Esophagus muscularis mucosa (tissue), 4 donors: ENCODE results near the gene HERC4. TPM values are rescaled to one million over a fixed set of nuclear protein-coding genes. Genes with fewer than 3 reads are reported as not detected.

Experiments
- DNase-seq: peaks from one replicate; pipeline ENCODE4 v3.0.0-alpha.2; 2017; ENCODE audit errors: extremely low spot score
- H3K27ac ChIP-seq, 4 donors: fragments of 200-600 bp; sonication (generic); replicated peaks in 1 of 4; 1 replicate in 3 of 4; 2 replicates in 1 of 4; pipeline ENCODE4 v1.5.1; 2016 to 2019; ENCODE audit warnings: mild to moderate bottlenecking in 1 of 4
- H3K27me3 ChIP-seq, 4 donors: fragments of 200-600 bp; sonication (generic); one replicate each; pipeline versions ENCODE4 v1.5.1 to v1.6.0; 2016 to 2019
- H3K36me3 ChIP-seq, 4 donors: fragments of 200-600 bp; sonication (generic); one replicate each; pipeline ENCODE4 v1.5.1; 2016 to 2019
- H3K4me1 ChIP-seq, 4 donors: fragments of 200-600 bp; sonication (generic); one replicate each; pipeline ENCODE4 v1.5.1; 2016 to 2019
- H3K4me3 ChIP-seq, 4 donors: fragments of 200-600 bp; sonication (generic); 1 replicate in 2 of 4; 2 replicates in 2 of 4; pipeline ENCODE4 v1.5.1; 2016 to 2019; ENCODE audit warnings: mild to moderate bottlenecking in 4 of 4, moderate library complexity in 1 of 4
- H3K9me3 ChIP-seq, 4 donors: fragments of 200-600 bp; sonication (generic); 1 replicate in 3 of 4; 2 replicates in 1 of 4; pipeline ENCODE4 v1.5.1; 2016 to 2019
- EP300 ChIP-seq: sonication (generic); formaldehyde crosslinking; IDR thresholded peaks from one replicate; pipeline ENCODE4 v1.6.1; 2017; ENCODE audit warnings: antibody characterized with exemption
- POLR2A ChIP-seq: fragments of 450-650 bp; IDR thresholded peaks from one replicate; pipeline ENCODE4 v1.6.1; 2017; ENCODE audit warnings: antibody characterized with exemption, moderate library complexity, mild to moderate bottlenecking, low read depth
- POLR2AphosphoS5 ChIP-seq, 2 donors: sonication (generic); formaldehyde crosslinking; IDR thresholded peaks; one replicate each; pipeline ENCODE4 v1.6.1; 2017; ENCODE audit warnings: antibody characterized with exemption in 2 of 2
- WGBS: methylation state at CpG from one replicate; pipeline ENCODE4 v1.1.5; 2018; 5-methylcytosine and 5-hydroxymethylcytosine counted together
- intact Hi-C: fragments of 100-400 bp; cut with DNase I; formaldehyde crosslinking; loops from one replicate; pipeline ENCODE4 v1.15.1; 2023
- total RNA-seq, 4 donors: library from RNA; depleted of rRNA; stranded (reverse); fragments of >200 nt; gene quantifications; one replicate each; pipeline versions ENCODE4 v1.1.0 to v1.2.1, GENCODE V29; 2016
- TF ChIP-seq, protein P1 (sequence below), 3 experiments: fragments of 200-600 bp in 2 of 3; fragments of 450-650 bp in 1 of 3; sonication (generic) in 2 of 3; IDR thresholded peaks; one replicate each; pipeline ENCODE4 v1.5.1; 2017 to 2019; ENCODE audit warnings: antibody characterized with exemption in 3 of 3, mild to moderate bottlenecking in 2 of 3, moderate library complexity in 1 of 3

HERC4 gene
- total RNA-seq, 4 donors from 2014 or later, result 24.9 to 42.4 (median 30.1) TPM

DNA sequence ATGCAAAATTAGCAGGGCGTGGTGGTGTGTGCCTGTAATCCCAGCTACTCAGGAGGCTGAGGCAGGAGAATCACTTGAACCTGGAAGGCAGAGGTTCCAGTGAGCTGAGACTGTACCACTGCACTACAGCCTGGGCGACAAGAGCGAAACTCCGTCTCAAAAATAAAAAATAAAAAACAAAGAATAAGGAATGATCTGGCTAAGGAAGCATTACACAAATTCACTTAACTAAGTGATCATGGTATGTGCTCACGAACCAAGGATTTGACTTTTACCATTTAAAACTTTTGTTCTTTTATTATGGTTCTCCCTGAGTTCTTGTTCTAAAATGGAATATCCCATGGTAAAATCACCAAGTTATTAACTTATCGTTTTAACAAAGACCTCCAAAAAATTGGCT lies 119.5 kb downstream of the HERC4 start:
- TF ChIP-seq POLR2AphosphoS5 (IDR thresholded peaks at IDR 0.05) (no peak), EP300 (no peak), POLR2A (no peak)
- TF ChIP-seq, protein P1, sequence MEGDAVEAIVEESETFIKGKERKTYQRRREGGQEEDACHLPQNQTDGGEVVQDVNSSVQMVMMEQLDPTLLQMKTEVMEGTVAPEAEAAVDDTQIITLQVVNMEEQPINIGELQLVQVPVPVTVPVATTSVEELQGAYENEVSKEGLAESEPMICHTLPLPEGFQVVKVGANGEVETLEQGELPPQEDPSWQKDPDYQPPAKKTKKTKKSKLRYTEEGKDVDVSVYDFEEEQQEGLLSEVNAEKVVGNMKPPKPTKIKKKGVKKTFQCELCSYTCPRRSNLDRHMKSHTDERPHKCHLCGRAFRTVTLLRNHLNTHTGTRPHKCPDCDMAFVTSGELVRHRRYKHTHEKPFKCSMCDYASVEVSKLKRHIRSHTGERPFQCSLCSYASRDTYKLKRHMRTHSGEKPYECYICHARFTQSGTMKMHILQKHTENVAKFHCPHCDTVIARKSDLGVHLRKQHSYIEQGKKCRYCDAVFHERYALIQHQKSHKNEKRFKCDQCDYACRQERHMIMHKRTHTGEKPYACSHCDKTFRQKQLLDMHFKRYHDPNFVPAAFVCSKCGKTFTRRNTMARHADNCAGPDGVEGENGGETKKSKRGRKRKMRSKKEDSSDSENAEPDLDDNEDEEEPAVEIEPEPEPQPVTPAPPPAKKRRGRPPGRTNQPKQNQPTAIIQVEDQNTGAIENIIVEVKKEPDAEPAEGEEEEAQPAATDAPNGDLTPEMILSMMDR (IDR thresholded peaks at IDR 0.05), result no peak
- no peak overlapping the region for H3K27ac ChIP-seq
- 98% methylated on average over 6 of the region's 6 CpGs for WGBS
- DNase-seq, result no peak
- H3K36me3 ChIP-seq, result peaks cover 6 to 51% (median 23%) of the 10 kb centered on the region in 4 donors
- H3K4me1 ChIP-seq, result no peaks in the 10 kb centered on the region
- H3K4me3 ChIP-seq, result no peak overlapping the region
- H3K9me3 ChIP-seq, result no peaks in the 10 kb centered on the region
- intact Hi-C loops, result no loop called here
- H3K27me3 ChIP-seq, result no peaks in the 10 kb centered on the region

DNA sequence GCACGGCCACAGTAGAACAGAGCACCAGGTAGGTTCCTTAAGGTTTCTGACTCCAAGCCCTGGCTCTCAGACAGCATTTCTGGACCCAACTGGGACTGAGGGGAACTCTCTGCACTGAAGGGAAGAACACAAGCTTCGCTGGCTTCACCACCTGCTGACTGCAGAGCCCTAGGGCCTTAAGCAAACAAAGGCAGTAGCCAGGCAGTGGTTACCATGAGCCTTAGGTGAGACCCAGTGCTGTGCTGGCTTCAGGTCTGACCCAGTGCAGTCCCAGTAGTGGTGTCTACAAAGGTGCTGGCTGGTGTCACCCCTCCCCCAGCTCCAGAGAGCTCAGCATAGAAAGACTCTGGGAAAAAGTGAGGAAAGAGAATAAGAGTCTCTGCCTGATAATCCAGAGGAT lies 131.2 kb downstream of the HERC4 start:
- no peak overlapping the region for H3K4me3 ChIP-seq
- peaks cover 5 to 71% (median 33%) of the 10 kb centered on the region in 4 donors for H3K36me3 ChIP-seq
- no peak for DNase-seq
- H3K27ac ChIP-seq, result no peak overlapping the region
- intact Hi-C loops, result no loop called here
- no peaks in the 10 kb centered on the region for H3K27me3 ChIP-seq
- TF ChIP-seq POLR2AphosphoS5 (IDR thresholded peaks at IDR 0.05) (no peak), EP300 (no peak), POLR2A (no peak)
- TF ChIP-seq, protein P1 (IDR thresholded peaks at IDR 0.05), result no peak
- 94% methylated on average over 2 of the region's 2 CpGs for WGBS
- no peaks in the 10 kb centered on the region for H3K4me1 ChIP-seq
- H3K9me3 ChIP-seq, result no peaks in the 10 kb centered on the region

DNA sequence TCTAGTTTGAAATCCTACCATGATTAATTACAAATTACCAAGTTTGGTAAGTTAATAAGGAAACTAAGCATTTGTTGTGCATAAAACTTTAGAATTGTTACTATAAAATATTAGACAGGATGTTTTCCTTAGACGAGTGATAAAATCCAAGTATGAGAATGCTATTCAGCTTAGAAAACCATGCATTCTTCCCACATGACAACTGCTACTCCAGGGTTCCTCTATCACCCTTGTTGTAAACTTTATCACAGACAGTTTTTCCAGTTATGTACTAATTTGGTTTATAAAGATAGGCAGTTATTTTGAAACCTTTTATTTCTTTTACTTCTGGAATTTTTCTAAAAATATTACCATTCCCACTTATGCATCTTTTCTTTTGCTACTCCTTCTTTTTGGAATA lies 138.7 kb downstream of the HERC4 start:
- intact Hi-C loops, result no loop called here
- DNase-seq, result no peak
- H3K4me1 ChIP-seq, result no peaks in the 10 kb centered on the region
- TF ChIP-seq POLR2A, result no peak
- no peak for TF ChIP-seq EP300
- TF ChIP-seq, protein P1 (IDR thresholded peaks at IDR 0.05), result no peak
- TF ChIP-seq POLR2AphosphoS5 (IDR thresholded peaks at IDR 0.05), result no peak
- H3K9me3 ChIP-seq, result no peaks in the 10 kb centered on the region
- no peaks in the 10 kb centered on the region for H3K27me3 ChIP-seq
- 82% methylated on average over 1 of the region's 1 CpG for WGBS
- no peak overlapping the region for H3K4me3 ChIP-seq
- H3K36me3 ChIP-seq, result peaks cover 17 to 63% (median 51%) of the 10 kb centered on the region in 4 donors
- H3K27ac ChIP-seq, result no peak overlapping the region

DNA sequence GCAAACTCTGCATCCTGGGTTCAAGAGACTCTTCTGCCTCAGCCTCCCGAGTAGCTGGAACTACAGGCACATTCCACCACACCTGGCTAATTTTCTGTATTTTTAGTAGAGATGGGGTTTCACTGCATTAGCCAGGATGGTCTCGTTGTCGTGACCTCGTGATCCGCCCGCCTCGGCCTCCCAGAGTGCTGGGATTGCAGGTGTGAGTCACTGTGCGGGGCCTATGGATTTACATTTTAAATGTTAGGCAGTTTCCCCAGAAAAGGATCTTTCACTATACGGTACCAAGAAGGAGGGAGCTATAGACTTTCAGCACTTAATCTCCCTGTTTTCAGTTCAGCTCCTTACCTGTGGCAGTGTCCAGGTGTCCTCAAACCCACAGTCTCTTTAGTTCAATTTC lies 139.9 kb downstream of the HERC4 start:
- H3K36me3 ChIP-seq, result peaks cover 19 to 73% (median 60%) of the 10 kb centered on the region in 4 donors
- intact Hi-C loops, result no loop called here
- no peak overlapping the region for H3K4me3 ChIP-seq
- no peaks in the 10 kb centered on the region for H3K27me3 ChIP-seq
- no peaks in the 10 kb centered on the region for H3K4me1 ChIP-seq
- no peak for DNase-seq
- TF ChIP-seq EP300, result no peak
- TF ChIP-seq, protein P1 (IDR thresholded peaks at IDR 0.05), result no peak
- TF ChIP-seq POLR2A, result no peak
- TF ChIP-seq POLR2AphosphoS5 (IDR thresholded peaks at IDR 0.05), result no peak
- no peak overlapping the region for H3K27ac ChIP-seq
- H3K9me3 ChIP-seq, result no peaks in the 10 kb centered on the region
- 95% methylated on average over 9 of the region's 9 CpGs for WGBS

DNA sequence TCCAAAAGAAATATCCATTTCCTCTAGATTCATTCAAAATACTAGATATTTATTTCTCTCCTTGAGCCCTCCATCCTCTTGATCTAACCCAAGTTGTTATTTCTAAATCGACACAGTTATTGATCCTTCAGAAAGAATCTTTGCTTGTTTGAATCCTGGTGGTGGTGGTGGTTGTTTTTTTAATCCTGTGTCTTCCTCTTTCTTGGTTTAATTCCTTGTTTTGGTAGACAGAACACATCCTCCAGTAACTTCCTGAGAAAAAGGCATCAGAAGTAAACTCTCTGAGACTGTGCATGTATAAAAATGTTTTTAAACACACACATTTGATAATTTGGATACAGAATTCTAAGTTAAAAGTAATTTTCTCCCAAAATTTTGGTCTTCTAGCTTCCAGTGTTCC lies 140.7 kb downstream of the HERC4 start:
- no peaks in the 10 kb centered on the region for H3K4me1 ChIP-seq
- intact Hi-C loops, result no loop called here
- no peaks in the 10 kb centered on the region for H3K9me3 ChIP-seq
- DNase-seq, result no peak
- no peaks in the 10 kb centered on the region for H3K27me3 ChIP-seq
- no peak overlapping the region for H3K27ac ChIP-seq
- TF ChIP-seq POLR2AphosphoS5 (IDR thresholded peaks at IDR 0.05) (no peak), EP300 (no peak), POLR2A (no peak)
- TF ChIP-seq, protein P1 (IDR thresholded peaks at IDR 0.05), result no peak
- H3K36me3 ChIP-seq, result peaks cover 18 to 80% (median 64%) of the 10 kb centered on the region in 4 donors
- 89% methylated on average over 1 of the region's 1 CpG for WGBS
- H3K4me3 ChIP-seq, result no peak overlapping the region
